ENCODE measurements around the gene EIF3D.

GRCh38 chr22:36507518-36508010 is 21.4 kb downstream of the EIF3D start:
- TF ChIP-seq ZNF695 (CRISPR knock-in tag; IDR thresholded peaks at IDR 0.05): no peak
- no peak for TF ChIP-seq GATAD2A (IDR thresholded peaks at IDR 0.05)
- TF ChIP-seq ATF2 (CRISPR knock-in tag; IDR thresholded peaks at IDR 0.05): no peak
- no peak for TF ChIP-seq BDP1 (IDR thresholded peaks at IDR 0.05; ENCODE audit: insufficient read depth, insufficient read length)
- TF ChIP-seq ZNF224 (CRISPR knock-in tag; IDR thresholded peaks at IDR 0.05): no peak
- TF ChIP-seq EZH2 (IDR thresholded peaks at IDR 0.05; ENCODE audit: borderline replicate concordance, low read depth, low read length): no peak
- no peak for TF ChIP-seq SNIP1 (IDR thresholded peaks at IDR 0.05; ENCODE audit: low read depth)
- TF ChIP-seq TEAD4 (IDR thresholded peaks at IDR 0.05; ENCODE audit: low read length): no peak
- no peak for TF ChIP-seq TEAD4 (CRISPR knock-in tag; IDR thresholded peaks at IDR 0.05; ENCODE audit: borderline replicate concordance)
- TF ChIP-seq FOXP4 (CRISPR knock-in tag; IDR thresholded peaks at IDR 0.05; ENCODE audit: borderline replicate concordance): no peak
- no peak for TF ChIP-seq POLR2A (conservative IDR thresholded peaks at IDR 0.05)
- TF ChIP-seq MAFF (IDR thresholded peaks at IDR 0.05; ENCODE audit: low read length): no peak
- no peak for TF ChIP-seq SIX5 (IDR thresholded peaks at IDR 0.05; ENCODE audit: borderline replicate concordance in 1 of 2, insufficient read depth in 1 of 2, low read depth in 1 of 2, low read length in 2 of 2)
- TF ChIP-seq ZNF121 (CRISPR knock-in tag; conservative IDR thresholded peaks at IDR 0.05): no peak
- no peak for TF ChIP-seq ZNF449 (CRISPR knock-in tag; IDR thresholded peaks at IDR 0.05)

Measured in K562 (cell line).